AG04450 (cell line): ENCODE measurements around the gene PGAP6. TPM values are rescaled to one million over a fixed set of nuclear protein-coding genes. Genes with fewer than 3 reads are reported as not detected.

Source experiments
- CTCF ChIA-PET: fragments of 300-600, 350-600 bp; formaldehyde crosslinking; extraction: SDS; loops from one replicate; lab custom pipeline; 2022; ENCODE audit warnings: antibody characterized with exemption, inconsistent platforms; lab: Charles Lee
- POLR2A ChIA-PET: fragments of 350-600 bp; formaldehyde crosslinking; extraction: SDS; loops from one replicate; lab custom pipeline; 2021; ENCODE audit warnings: antibody characterized with exemption, inconsistent platforms; lab: Yijun Ruan, JAX
- DNase-seq: peaks from one replicate; pipeline ENCODE4 v3.0.0-alpha.2; 2011; ENCODE audit warnings: low read depth, low spot score
- H3K27ac ChIP-seq: one replicate; pipeline ENCODE4 v1.5.1; 2012; ENCODE audit warnings: low read depth, low read length, control low read depth
- H3K27me3 ChIP-seq: one replicate; pipeline ENCODE4 v1.6.0; 2012; ENCODE audit warnings: low read length; ENCODE audit not compliant: control insufficient read depth, insufficient read depth
- H3K4me3 ChIP-seq: 2 replicates; pipeline ENCODE4 v1.5.1; 2011; ENCODE audit warnings: mild to moderate bottlenecking, low read depth, low read length, control low read depth
- H3K9me3 ChIP-seq: 2 replicates; pipeline ENCODE4 v1.5.1; 2012; ENCODE audit warnings: low read length; ENCODE audit not compliant: control insufficient read depth, insufficient read depth
- CTCF ChIP-seq: IDR thresholded peaks from 2 replicates; pipeline ENCODE4 v1.5.1; 2011; ENCODE audit warnings: low read depth, low read length, control low read depth, inconsistent platforms
- polyA plus RNA-seq: library from polyadenylated mRNA; depleted of rRNA; stranded (reverse); fragments of >200 nt; gene quantifications from 2 replicates; pipeline ENCODE4 v1.2.3, GENCODE V29; 2011; rRNA removed

PGAP6 gene
- polyA plus RNA-seq, 1 experiment = 40.8 TPM

DNA sequence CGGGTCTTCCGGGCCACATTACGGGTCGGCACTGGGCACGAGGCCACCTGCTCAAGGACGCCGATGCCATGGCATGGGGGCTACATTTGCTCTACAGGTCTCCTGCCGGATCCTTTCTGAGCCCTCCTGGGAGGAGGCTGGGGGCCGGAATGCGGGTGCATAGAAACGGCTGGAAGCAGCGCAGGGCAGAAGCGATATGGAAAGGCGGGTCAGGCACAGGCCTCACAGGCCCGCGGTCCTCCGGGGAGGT lies 57.7 kb downstream of the PGAP6 start:
- ChIA-PET POLR2A (no interaction called here), CTCF (interaction anchor here (0.6 kb wide), 1 partner anchor 218 kb away, joined by 4 read pairs; no protein-coding TSS in a partner anchor)
- Histone ChIP-seq H3K27ac (no peak overlapping the region), H3K9me3 (no peaks in the 10 kb centered on the region; the same call in 1 of the 2 replicates), H3K4me3 (no peak overlapping the region), H3K27me3 (no peaks in the 10 kb centered on the region)
- no peak for DNase-seq
- TF ChIP-seq CTCF = no peak

DNA sequence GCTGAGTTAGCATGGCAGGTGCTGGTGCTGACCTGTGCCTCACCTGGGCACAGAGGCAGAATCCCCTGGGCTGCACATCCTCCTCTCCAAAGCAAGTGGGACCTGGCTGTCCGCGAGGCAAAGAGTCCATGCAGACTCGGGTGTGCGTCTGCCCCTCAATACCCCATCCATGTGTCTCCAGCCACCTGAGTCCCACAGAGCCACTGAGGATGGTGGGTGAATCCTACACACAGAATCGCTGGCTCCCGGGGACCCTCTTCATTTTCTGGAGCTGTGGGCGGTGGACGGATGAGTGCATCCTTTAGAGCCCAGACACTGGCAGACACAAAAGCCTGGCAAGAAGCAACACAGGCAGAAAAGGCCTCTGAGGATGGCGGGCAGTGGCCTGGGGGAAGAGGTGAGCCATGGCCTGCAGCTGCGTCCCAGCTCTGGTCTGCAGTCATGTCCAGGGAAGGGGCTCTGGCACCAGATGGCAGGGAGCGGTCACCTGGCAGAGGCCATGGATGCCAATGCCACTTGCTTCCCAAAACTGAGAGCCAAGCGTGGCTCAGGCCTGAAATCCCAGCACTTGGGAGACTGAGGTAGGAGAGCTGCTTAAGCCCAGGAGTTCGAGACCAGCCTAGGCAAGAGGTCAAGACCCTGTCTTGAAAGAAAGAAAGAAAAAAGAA lies 59.2 kb downstream of the PGAP6 start:
- H3K27ac ChIP-seq = no peak overlapping the region
- CTCF ChIA-PET = no interaction called here
- POLR2A ChIA-PET = no interaction called here
- no peak overlapping the region for H3K4me3 ChIP-seq
- no peaks in the 10 kb centered on the region; the same call in 1 of the 2 replicates for H3K9me3 ChIP-seq
- no peak for TF ChIP-seq CTCF
- DNase-seq = no peak
- no peaks in the 10 kb centered on the region for H3K27me3 ChIP-seq

DNA sequence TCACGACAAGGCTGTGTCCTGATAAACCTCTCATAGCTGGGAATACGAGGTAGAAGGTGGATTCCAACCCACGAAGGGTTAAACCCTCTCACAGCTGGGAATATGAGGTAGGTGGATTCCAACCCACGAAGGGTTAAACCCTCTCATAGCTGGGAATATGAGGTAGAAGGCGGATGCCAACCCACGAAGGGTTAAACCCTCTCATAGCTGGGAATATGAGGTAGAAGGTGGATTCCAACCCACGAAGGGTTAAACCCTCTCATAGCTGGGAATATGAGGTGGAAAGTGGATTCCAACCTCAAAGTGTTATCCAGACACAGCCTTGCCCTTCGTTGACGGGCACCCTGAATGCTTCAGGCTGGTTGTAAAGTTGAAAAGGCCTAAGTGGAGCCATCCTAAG lies 60.2 kb downstream of the PGAP6 start:
- Histone ChIP-seq H3K9me3 (no peaks in the 10 kb centered on the region; the same call in 1 of the 2 replicates), H3K27ac (no peak overlapping the region), H3K4me3 (no peak overlapping the region), H3K27me3 (no peaks in the 10 kb centered on the region)
- no peak for TF ChIP-seq CTCF
- CTCF ChIA-PET = interaction anchor here (0.7 kb wide), 1 partner anchor 224 kb away, joined by 5 read pairs; no protein-coding TSS in a partner anchor
- DNase-seq = no peak
- POLR2A ChIA-PET = no interaction called here

Other genes starting within 250 kb of the PGAP6 start
- gene NPRL3, start 243.3 kb downstream of the PGAP6 start, polyA plus RNA-seq = 11.0 and 14.9 TPM in 2 replicates
- not detected in 2 replicates for gene HBZ, start 229.3 kb downstream of the PGAP6 start, polyA plus RNA-seq
- not detected in 2 replicates for gene HBM, start 216.0 kb downstream of the PGAP6 start, polyA plus RNA-seq
- gene HBA2, start 209.1 kb downstream of the PGAP6 start, polyA plus RNA-seq = not detected in 2 replicates
- not detected in 2 replicates for gene HBA1, start 205.3 kb downstream of the PGAP6 start, polyA plus RNA-seq
- gene HBQ1, start 201.5 kb downstream of the PGAP6 start, polyA plus RNA-seq = not detected in 2 replicates
- gene LUC7L, start 152.5 kb downstream of the PGAP6 start, polyA plus RNA-seq = 37.6 and 47.2 TPM in 2 replicates
- gene FAM234A, start 147.2 kb downstream of the PGAP6 start, polyA plus RNA-seq = 42.3 and 42.7 TPM in 2 replicates
- gene RGS11, start 106.0 kb downstream of the PGAP6 start, polyA plus RNA-seq = 0.30 and 0.33 TPM in 2 replicates
- gene ARHGDIG, start 101.4 kb downstream of the PGAP6 start, polyA plus RNA-seq = not detected in 2 replicates
- gene PDIA2, start 98.8 kb downstream of the PGAP6 start, polyA plus RNA-seq = 0.42 and 0.45 TPM in 2 replicates
- gene AXIN1, start 29.3 kb downstream of the PGAP6 start, polyA plus RNA-seq = 3.5 and 4.7 TPM in 2 replicates
- gene MRPL28, start 11.4 kb downstream of the PGAP6 start, polyA plus RNA-seq = 144 and 157 TPM in 2 replicates
- 156 and 198 TPM in 2 replicates for gene NME4, start 15.2 kb upstream of the PGAP6 start, polyA plus RNA-seq
- gene DECR2, start 19.9 kb upstream of the PGAP6 start, polyA plus RNA-seq = 11.6 and 16.0 TPM in 2 replicates
- 6.9 and 9.7 TPM in 2 replicates for gene RAB11FIP3, start 43.7 kb upstream of the PGAP6 start, polyA plus RNA-seq
- 7.5 and 8.6 TPM in 2 replicates for gene CAPN15, start 145.7 kb upstream of the PGAP6 start, polyA plus RNA-seq
- not detected in 2 replicates for gene PRR35, start 178.4 kb upstream of the PGAP6 start, polyA plus RNA-seq
- gene NHLRC4, start 185.0 kb upstream of the PGAP6 start, polyA plus RNA-seq = 0.45 and 0.88 TPM in 2 replicates
- 12.1 and 17.6 TPM in 2 replicates for gene PIGQ, start 188.0 kb upstream of the PGAP6 start, polyA plus RNA-seq
- gene RAB40C, start 208.1 kb upstream of the PGAP6 start, polyA plus RNA-seq = 4.2 and 6.1 TPM in 2 replicates
- gene WFIKKN1, start 249.0 kb upstream of the PGAP6 start, polyA plus RNA-seq = not detected in 2 replicates